Glutamatergic neuron (in vitro differentiated cells): ENCODE measurements around the gene P4HTM. TPM values are rescaled to one million over a fixed set of nuclear protein-coding genes. Genes with fewer than 3 reads are reported as not detected.

Experiments
- DNase-seq: peaks from one replicate; pipeline ENCODE4 v3.0.0; 2022
- H3K27ac Mint-ChIP-seq: one replicate; pipeline ENCODE4 v1.8.0; 2020; ENCODE audit warnings: mild to moderate bottlenecking, mixed read lengths, inconsistent platforms; ENCODE audit not compliant: unreplicated experiment
- H3K27me3 Mint-ChIP-seq: one replicate; pipeline ENCODE4 v1.8.0; 2020; ENCODE audit warnings: mild to moderate bottlenecking, moderate library complexity, mixed read lengths, inconsistent platforms; ENCODE audit not compliant: unreplicated experiment
- H3K36me3 Mint-ChIP-seq: one replicate; pipeline ENCODE4 v1.8.0; 2020; ENCODE audit warnings: mild to moderate bottlenecking, mixed read lengths, inconsistent platforms; ENCODE audit not compliant: unreplicated experiment
- H3K4me1 Mint-ChIP-seq: one replicate; pipeline ENCODE4 v1.8.0; 2020; ENCODE audit warnings: mild to moderate bottlenecking, low read depth, mixed read lengths, inconsistent platforms; ENCODE audit not compliant: unreplicated experiment
- H3K4me3 Mint-ChIP-seq: one replicate; pipeline ENCODE4 v1.8.0; 2020; ENCODE audit warnings: mild to moderate bottlenecking, mixed read lengths, inconsistent platforms; ENCODE audit not compliant: unreplicated experiment
- H3K9me3 Mint-ChIP-seq: one replicate; pipeline ENCODE4 v1.8.0; 2020; ENCODE audit warnings: mild to moderate bottlenecking, moderate library complexity, mixed read lengths, inconsistent platforms; ENCODE audit not compliant: unreplicated experiment
- total RNA-seq: library from RNA; stranded (reverse); fragmentation: NEBNext Ultra II Directional; extraction: Animal tissue kit (Norgen Biotek cat#: 25700); gene quantifications from one replicate; pipeline ENCODE4 v1.2.1, GENCODE V29; 2021; ENCODE audit not compliant: unreplicated experiment
- TF ChIP-seq, protein P1 (sequence below): fragments of 200-600 bp; sonication (generic); IDR thresholded peaks from one replicate; pipeline ENCODE4 v1.5.0; 2021; ENCODE audit not compliant: partially characterized antibody, unreplicated experiment

P4HTM gene
- total RNA-seq, 1 donor from 2014 or later = 18.4 TPM

DNA sequence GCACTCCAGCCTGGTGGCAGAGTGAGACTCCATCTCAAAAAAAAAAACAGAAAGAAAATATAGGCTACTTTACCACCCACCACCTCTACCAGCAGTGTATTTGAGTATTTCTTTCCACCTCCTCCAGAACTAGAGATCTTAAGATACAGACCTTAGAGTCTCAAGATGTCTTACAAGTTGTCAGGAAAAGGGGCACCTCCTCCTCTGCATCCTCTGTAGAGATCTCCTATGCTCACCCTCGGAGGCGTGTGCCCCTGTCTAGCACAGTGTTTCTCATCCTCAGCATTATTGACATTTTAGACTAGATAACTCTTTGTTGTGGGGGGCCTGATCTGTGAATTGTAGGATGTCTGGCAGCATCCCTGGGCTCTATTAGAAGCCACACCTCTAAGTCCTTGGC, 27.7 kb upstream of the P4HTM start:
- Mint-ChIP-seq H3K4me3 (no peak overlapping the region), H3K9me3 (no peaks in the 10 kb centered on the region), H3K4me1 (peaks cover 5% of the 10 kb centered on the region), H3K36me3 (no peaks in the 10 kb centered on the region), H3K27ac (no peak overlapping the region), H3K27me3 (peaks cover 2% of the 10 kb centered on the region)
- DNase-seq = no peak
- TF ChIP-seq, protein P1, sequence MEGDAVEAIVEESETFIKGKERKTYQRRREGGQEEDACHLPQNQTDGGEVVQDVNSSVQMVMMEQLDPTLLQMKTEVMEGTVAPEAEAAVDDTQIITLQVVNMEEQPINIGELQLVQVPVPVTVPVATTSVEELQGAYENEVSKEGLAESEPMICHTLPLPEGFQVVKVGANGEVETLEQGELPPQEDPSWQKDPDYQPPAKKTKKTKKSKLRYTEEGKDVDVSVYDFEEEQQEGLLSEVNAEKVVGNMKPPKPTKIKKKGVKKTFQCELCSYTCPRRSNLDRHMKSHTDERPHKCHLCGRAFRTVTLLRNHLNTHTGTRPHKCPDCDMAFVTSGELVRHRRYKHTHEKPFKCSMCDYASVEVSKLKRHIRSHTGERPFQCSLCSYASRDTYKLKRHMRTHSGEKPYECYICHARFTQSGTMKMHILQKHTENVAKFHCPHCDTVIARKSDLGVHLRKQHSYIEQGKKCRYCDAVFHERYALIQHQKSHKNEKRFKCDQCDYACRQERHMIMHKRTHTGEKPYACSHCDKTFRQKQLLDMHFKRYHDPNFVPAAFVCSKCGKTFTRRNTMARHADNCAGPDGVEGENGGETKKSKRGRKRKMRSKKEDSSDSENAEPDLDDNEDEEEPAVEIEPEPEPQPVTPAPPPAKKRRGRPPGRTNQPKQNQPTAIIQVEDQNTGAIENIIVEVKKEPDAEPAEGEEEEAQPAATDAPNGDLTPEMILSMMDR = no peak

DNA sequence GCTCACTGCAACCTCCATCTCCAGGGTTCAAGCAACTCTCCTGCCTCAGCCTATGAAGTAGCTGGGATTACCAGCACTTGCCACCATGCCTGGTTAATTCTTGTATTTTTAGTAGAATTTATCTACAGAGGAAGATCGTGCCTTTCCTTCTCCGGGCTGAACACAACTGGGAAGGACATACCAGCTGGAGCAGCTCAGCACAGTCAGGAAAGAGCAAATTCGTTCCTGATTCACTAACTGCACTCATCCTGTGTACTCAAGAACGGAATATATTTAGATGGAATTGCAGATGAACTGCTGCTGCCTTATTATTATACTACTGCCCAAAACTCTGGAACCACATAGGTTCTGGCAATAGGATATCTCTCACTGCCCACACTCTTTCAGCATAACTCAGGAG, 27.1 kb upstream of the P4HTM start:
- no peaks in the 10 kb centered on the region for H3K36me3 Mint-ChIP-seq
- DNase-seq = no peak

DNA sequence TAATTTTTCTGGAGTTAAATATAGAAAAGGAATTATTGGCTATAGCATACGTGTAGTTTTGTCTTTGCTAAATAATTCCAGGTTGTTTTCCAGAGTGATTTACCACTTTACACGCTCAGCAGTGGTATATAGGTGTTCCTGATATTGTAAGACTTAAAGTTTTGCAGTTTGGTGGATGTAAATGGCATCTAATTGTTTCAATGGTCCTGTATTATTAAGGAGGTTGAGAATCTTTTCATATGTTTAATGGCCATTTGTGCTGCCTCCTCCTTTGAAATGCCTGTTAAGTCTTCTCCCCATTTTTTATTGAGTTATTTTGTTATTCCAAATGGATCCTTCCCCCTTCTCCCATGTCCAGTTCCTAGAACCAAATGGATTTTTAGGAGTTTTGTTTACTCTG, 26.4 kb upstream of the P4HTM start:
- no peak overlapping the region for H3K4me3 Mint-ChIP-seq
- peaks cover 2% of the 10 kb centered on the region for H3K27me3 Mint-ChIP-seq
- no peaks in the 10 kb centered on the region for H3K36me3 Mint-ChIP-seq
- H3K27ac Mint-ChIP-seq = no peak overlapping the region
- peaks cover 3% of the 10 kb centered on the region for H3K4me1 Mint-ChIP-seq
- TF ChIP-seq, protein P1 = no peak
- H3K9me3 Mint-ChIP-seq = no peaks in the 10 kb centered on the region
- DNase-seq = no peak

More for the DNA sequence above, 27.1 kb upstream of the P4HTM start:
- Mint-ChIP-seq H3K27me3 (peaks cover 2% of the 10 kb centered on the region), H3K9me3 (no peaks in the 10 kb centered on the region), H3K4me3 (no peak overlapping the region), H3K4me1 (peaks cover 3% of the 10 kb centered on the region), H3K27ac (no peak overlapping the region)
- TF ChIP-seq, protein P1 = no peak

DNA sequence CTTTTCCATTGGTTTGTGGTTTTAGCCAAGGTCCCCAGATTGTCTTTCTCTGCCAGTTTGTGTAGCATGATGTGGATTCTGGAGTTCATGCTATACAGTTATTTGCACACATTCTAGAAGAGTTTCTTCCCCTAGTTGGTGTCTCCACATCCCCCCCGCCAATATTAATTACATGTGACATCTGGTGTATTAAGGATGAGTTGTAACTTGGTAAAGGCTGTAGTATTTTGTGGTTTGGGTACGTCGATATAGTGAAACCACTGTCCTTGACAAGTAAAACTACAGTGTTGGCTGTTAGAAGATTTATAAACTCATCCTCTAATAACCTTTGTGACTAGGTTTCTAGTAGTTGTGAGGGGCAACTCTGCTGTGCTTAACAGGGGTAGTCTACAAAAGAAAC, 23.7 kb upstream of the P4HTM start:
- no peak for DNase-seq
- no peak overlapping the region for H3K27ac Mint-ChIP-seq
- no peaks in the 10 kb centered on the region for H3K36me3 Mint-ChIP-seq
- no peaks in the 10 kb centered on the region for H3K4me1 Mint-ChIP-seq
- H3K4me3 Mint-ChIP-seq = no peak overlapping the region
- no peaks in the 10 kb centered on the region for H3K9me3 Mint-ChIP-seq
- TF ChIP-seq, protein P1 = no peak
- no peaks in the 10 kb centered on the region for H3K27me3 Mint-ChIP-seq

DNA sequence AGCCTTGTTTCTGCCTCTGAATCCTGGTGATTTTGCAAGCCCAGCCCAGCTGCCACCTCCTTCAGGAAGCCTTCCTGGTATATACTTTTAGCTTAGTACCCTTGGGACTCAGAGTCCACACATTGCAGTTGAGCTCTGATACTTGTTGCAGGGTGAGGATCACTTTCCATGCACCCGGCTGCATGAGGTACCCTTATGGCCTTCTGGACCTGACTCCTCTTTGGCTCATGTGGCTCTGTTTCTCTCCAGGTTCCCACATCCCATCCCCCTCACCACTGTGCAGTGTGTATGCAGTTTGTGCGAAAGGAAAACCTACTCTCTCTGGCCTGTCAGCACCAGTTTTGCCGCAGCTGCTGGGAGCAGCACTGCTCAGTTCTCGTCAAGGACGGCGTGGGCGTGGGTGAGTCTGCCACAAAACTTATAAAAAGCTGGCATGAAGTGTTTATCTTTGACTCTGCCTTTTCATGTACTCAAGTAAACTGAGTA, 23.1 kb upstream of the P4HTM start:
- Mint-ChIP-seq H3K27me3 (peaks cover 1% of the 10 kb centered on the region), H3K27ac (no peak overlapping the region), H3K9me3 (peaks cover 2% of the 10 kb centered on the region), H3K36me3 (no peaks in the 10 kb centered on the region), H3K4me1 (no peaks in the 10 kb centered on the region), H3K4me3 (no peak overlapping the region)
- TF ChIP-seq, protein P1 = no peak
- DNase-seq = no peak
